WTC11 (cell line): Measurements from ENCODE around the gene SEC31B. TPM values are rescaled to one million over a fixed set of nuclear protein-coding genes. Genes with fewer than 3 reads are reported as not detected.

ENCODE experiments used
- AR ChIP-seq: fragments of 250-450 bp; sonication (Bioruptor Pico); IDR thresholded peaks from 2 replicates; pipeline ENCODE4 v1.9.0; 2021; ENCODE audit warnings: mild to moderate bottlenecking
- ATF3 ChIP-seq: sonication (generic); formaldehyde crosslinking; conservative IDR thresholded peaks from 2 replicates; pipeline ENCODE4 v1.8.1; 2022; ENCODE audit warnings: mild to moderate bottlenecking, missing genetic modification reagents
- CREM ChIP-seq: sonication (generic); formaldehyde crosslinking; IDR thresholded peaks from 2 replicates; pipeline ENCODE4 v1.8.1; 2022; ENCODE audit warnings: mild to moderate bottlenecking, missing genetic modification reagents, moderate library complexity
- ESRRA ChIP-seq: sonication (generic); formaldehyde crosslinking; IDR thresholded peaks from 2 replicates; pipeline ENCODE4 v1.8.1; 2022; ENCODE audit warnings: mild to moderate bottlenecking, missing genetic modification reagents, borderline replicate concordance
- IRF1 ChIP-seq: sonication (generic); formaldehyde crosslinking; IDR thresholded peaks from 2 replicates; pipeline ENCODE4 v1.8.0; 2023; ENCODE audit warnings: missing genetic modification reagents
- IRF2 ChIP-seq: sonication (generic); formaldehyde crosslinking; IDR thresholded peaks from 2 replicates; pipeline ENCODE4 v1.8.0; 2022; ENCODE audit warnings: low read depth, missing genetic modification reagents, borderline replicate concordance
- MAX ChIP-seq: sonication (generic); formaldehyde crosslinking; IDR thresholded peaks from 2 replicates; pipeline ENCODE4 v1.8.0; 2022; ENCODE audit warnings: mild to moderate bottlenecking, missing genetic modification reagents
- MXD4 ChIP-seq: fragments of 250-450 bp; sonication (Bioruptor Pico); IDR thresholded peaks from 2 replicates; pipeline ENCODE4 v1.8.0; 2021; ENCODE audit warnings: mild to moderate bottlenecking, moderate library complexity, borderline replicate concordance
- NFATC4 ChIP-seq: fragments of 250-450 bp; sonication (Bioruptor Pico); IDR thresholded peaks from 2 replicates; pipeline ENCODE4 v1.9.0; 2021; ENCODE audit warnings: mild to moderate bottlenecking
- OVOL2 ChIP-seq: fragments of 250-450 bp; sonication (Bioruptor Pico); IDR thresholded peaks from 2 replicates; pipeline ENCODE4 v1.9.0; 2021; ENCODE audit warnings: mild to moderate bottlenecking, borderline replicate concordance
- SMAD3 ChIP-seq: sonication (generic); formaldehyde crosslinking; IDR thresholded peaks from 2 replicates; pipeline ENCODE4 v1.8.0; 2022; ENCODE audit warnings: missing genetic modification reagents, mild to moderate bottlenecking, borderline replicate concordance
- SMAD4 ChIP-seq: sonication (generic); formaldehyde crosslinking; IDR thresholded peaks from 2 replicates; pipeline ENCODE4 v1.8.0; 2022; ENCODE audit warnings: mild to moderate bottlenecking, missing genetic modification reagents
- TEAD1 ChIP-seq: sonication (generic); formaldehyde crosslinking; IDR thresholded peaks from 2 replicates; pipeline ENCODE4 v1.8.0; 2022; ENCODE audit warnings: mild to moderate bottlenecking, missing genetic modification reagents
- TEAD4 ChIP-seq: sonication (generic); formaldehyde crosslinking; IDR thresholded peaks from 2 replicates; pipeline ENCODE4 v1.8.0; 2022; ENCODE audit warnings: mild to moderate bottlenecking, missing genetic modification reagents
- TP53 ChIP-seq: sonication (generic); formaldehyde crosslinking; IDR thresholded peaks from 2 replicates; pipeline ENCODE4 v1.8.1; 2023; ENCODE audit warnings: mild to moderate bottlenecking, missing genetic modification reagents
- ZBTB21 ChIP-seq: sonication (generic); formaldehyde crosslinking; IDR thresholded peaks from 2 replicates; pipeline ENCODE4 v1.8.1; 2023; ENCODE audit warnings: mild to moderate bottlenecking, missing genetic modification reagents, borderline replicate concordance
- ZMAT4 ChIP-seq: fragments of 250-450 bp; sonication (Bioruptor Pico); IDR thresholded peaks from 2 replicates; pipeline ENCODE4 v1.9.0; 2021; ENCODE audit warnings: mild to moderate bottlenecking
- ZNF138 ChIP-seq: sonication (generic); formaldehyde crosslinking; conservative IDR thresholded peaks from 2 replicates; pipeline ENCODE4 v1.8.1; 2022; ENCODE audit warnings: mild to moderate bottlenecking, moderate library complexity, missing genetic modification reagents
- ZNF219 ChIP-seq: sonication (generic); formaldehyde crosslinking; IDR thresholded peaks from 2 replicates; pipeline ENCODE4 v1.8.0; 2023; ENCODE audit warnings: missing genetic modification reagents, mild to moderate bottlenecking, borderline replicate concordance
- ZNF317 ChIP-seq: sonication (generic); formaldehyde crosslinking; IDR thresholded peaks from 2 replicates; pipeline ENCODE4 v1.8.1; 2023; ENCODE audit warnings: low read depth, mild to moderate bottlenecking, moderate library complexity, missing genetic modification reagents, borderline replicate concordance
- total RNA-seq: library from RNA; stranded (reverse); gene quantifications from 3 replicates; pipeline ENCODE4 v1.2.3, GENCODE V29; 2021
- TF ChIP-seq, protein P1 (sequence below): sonication (generic); formaldehyde crosslinking; IDR thresholded peaks from 2 replicates; pipeline ENCODE4 v1.8.1; 2022; ENCODE audit warnings: low read depth, missing genetic modification reagents, borderline replicate concordance
- TF ChIP-seq, protein P2 (sequence below): sonication (generic); formaldehyde crosslinking; IDR thresholded peaks from 2 replicates; pipeline ENCODE4 v1.8.1; 2023; ENCODE audit warnings: mild to moderate bottlenecking, missing genetic modification reagents, moderate library complexity
- TF ChIP-seq, protein P3 (sequence below): fragments of 250-450 bp; sonication (Bioruptor Pico); IDR thresholded peaks from 2 replicates; pipeline ENCODE4 v1.8.0; 2021; ENCODE audit warnings: mild to moderate bottlenecking
- TF ChIP-seq, protein P4 (sequence below): sonication (generic); formaldehyde crosslinking; IDR thresholded peaks from 2 replicates; pipeline ENCODE4 v1.8.0; 2023; ENCODE audit warnings: missing genetic modification reagents, mild to moderate bottlenecking, borderline replicate concordance
- TF ChIP-seq, protein P5 (sequence below): fragments of 250-450 bp; sonication (Bioruptor Pico); IDR thresholded peaks from 2 replicates; pipeline ENCODE4 v2.1.2; 2022; ENCODE audit warnings: mild to moderate bottlenecking, moderate library complexity

Gene SEC31B
- total RNA-seq, 1 experiment from 2014 or later, result 6.7 TPM

GRCh38 chr10:100481462-100482081, 38.1 kb downstream of the SEC31B start (continued):
- TF ChIP-seq, protein P1, sequence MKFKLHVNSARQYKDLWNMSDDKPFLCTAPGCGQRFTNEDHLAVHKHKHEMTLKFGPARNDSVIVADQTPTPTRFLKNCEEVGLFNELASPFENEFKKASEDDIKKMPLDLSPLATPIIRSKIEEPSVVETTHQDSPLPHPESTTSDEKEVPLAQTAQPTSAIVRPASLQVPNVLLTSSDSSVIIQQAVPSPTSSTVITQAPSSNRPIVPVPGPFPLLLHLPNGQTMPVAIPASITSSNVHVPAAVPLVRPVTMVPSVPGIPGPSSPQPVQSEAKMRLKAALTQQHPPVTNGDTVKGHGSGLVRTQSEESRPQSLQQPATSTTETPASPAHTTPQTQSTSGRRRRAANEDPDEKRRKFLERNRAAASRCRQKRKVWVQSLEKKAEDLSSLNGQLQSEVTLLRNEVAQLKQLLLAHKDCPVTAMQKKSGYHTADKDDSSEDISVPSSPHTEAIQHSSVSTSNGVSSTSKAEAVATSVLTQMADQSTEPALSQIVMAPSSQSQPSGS (CRISPR knock-in tag), result no peak
- TF ChIP-seq IRF1 (no peak), NFATC4 (CRISPR knock-in tag) (no peak), SMAD3 (CRISPR knock-in tag) (0 out of 2 replicates have a peak, but pooled peaks have one; percentile 39), MAX (CRISPR knock-in tag) (peak; percentile 87), OVOL2 (CRISPR knock-in tag) (no peak), TEAD1 (no peak), ZBTB21 (no peak), IRF2 (CRISPR knock-in tag) (no peak), AR (no peak), SMAD4 (CRISPR knock-in tag) (no peak), ZMAT4 (no peak), ZNF138 (CRISPR knock-in tag) (no peak), ZNF219 (CRISPR knock-in tag) (no peak), CREM (peak; percentile 42; the same call in 1 of the 2 replicates), ZNF317 (no peak), ESRRA (no peak), ATF3 (no peak), TP53 (CRISPR knock-in tag) (no peak), MXD4 (CRISPR knock-in tag) (no peak), TEAD4 (no peak)
- TF ChIP-seq, protein P2, sequence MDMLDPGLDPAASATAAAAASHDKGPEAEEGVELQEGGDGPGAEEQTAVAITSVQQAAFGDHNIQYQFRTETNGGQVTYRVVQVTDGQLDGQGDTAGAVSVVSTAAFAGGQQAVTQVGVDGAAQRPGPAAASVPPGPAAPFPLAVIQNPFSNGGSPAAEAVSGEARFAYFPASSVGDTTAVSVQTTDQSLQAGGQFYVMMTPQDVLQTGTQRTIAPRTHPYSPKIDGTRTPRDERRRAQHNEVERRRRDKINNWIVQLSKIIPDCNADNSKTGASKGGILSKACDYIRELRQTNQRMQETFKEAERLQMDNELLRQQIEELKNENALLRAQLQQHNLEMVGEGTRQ (CRISPR knock-in tag), result peak; percentile 44; the same call in 1 of the 2 replicates
- TF ChIP-seq, protein P3, sequence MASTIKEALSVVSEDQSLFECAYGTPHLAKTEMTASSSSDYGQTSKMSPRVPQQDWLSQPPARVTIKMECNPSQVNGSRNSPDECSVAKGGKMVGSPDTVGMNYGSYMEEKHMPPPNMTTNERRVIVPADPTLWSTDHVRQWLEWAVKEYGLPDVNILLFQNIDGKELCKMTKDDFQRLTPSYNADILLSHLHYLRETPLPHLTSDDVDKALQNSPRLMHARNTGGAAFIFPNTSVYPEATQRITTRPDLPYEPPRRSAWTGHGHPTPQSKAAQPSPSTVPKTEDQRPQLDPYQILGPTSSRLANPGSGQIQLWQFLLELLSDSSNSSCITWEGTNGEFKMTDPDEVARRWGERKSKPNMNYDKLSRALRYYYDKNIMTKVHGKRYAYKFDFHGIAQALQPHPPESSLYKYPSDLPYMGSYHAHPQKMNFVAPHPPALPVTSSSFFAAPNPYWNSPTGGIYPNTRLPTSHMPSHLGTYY (CRISPR knock-in tag), result no peak
- TF ChIP-seq, protein P4, sequence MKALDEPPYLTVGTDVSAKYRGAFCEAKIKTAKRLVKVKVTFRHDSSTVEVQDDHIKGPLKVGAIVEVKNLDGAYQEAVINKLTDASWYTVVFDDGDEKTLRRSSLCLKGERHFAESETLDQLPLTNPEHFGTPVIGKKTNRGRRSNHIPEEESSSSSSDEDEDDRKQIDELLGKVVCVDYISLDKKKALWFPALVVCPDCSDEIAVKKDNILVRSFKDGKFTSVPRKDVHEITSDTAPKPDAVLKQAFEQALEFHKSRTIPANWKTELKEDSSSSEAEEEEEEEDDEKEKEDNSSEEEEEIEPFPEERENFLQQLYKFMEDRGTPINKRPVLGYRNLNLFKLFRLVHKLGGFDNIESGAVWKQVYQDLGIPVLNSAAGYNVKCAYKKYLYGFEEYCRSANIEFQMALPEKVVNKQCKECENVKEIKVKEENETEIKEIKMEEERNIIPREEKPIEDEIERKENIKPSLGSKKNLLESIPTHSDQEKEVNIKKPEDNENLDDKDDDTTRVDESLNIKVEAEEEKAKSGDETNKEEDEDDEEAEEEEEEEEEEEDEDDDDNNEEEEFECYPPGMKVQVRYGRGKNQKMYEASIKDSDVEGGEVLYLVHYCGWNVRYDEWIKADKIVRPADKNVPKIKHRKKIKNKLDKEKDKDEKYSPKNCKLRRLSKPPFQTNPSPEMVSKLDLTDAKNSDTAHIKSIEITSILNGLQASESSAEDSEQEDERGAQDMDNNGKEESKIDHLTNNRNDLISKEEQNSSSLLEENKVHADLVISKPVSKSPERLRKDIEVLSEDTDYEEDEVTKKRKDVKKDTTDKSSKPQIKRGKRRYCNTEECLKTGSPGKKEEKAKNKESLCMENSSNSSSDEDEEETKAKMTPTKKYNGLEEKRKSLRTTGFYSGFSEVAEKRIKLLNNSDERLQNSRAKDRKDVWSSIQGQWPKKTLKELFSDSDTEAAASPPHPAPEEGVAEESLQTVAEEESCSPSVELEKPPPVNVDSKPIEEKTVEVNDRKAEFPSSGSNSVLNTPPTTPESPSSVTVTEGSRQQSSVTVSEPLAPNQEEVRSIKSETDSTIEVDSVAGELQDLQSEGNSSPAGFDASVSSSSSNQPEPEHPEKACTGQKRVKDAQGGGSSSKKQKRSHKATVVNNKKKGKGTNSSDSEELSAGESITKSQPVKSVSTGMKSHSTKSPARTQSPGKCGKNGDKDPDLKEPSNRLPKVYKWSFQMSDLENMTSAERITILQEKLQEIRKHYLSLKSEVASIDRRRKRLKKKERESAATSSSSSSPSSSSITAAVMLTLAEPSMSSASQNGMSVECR, result no peak
- TF ChIP-seq, protein P5, sequence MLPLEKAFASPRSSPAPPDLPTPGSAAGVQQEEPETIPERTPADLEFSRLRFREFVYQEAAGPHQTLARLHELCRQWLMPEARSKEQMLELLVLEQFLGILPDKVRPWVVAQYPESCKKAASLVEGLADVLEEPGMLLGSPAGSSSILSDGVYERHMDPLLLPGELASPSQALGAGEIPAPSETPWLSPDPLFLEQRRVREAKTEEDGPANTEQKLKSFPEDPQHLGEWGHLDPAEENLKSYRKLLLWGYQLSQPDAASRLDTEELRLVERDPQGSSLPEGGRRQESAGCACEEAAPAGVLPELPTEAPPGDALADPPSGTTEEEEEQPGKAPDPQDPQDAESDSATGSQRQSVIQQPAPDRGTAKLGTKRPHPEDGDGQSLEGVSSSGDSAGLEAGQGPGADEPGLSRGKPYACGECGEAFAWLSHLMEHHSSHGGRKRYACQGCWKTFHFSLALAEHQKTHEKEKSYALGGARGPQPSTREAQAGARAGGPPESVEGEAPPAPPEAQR (CRISPR knock-in tag), result no peak
